B cell (primary cell): ENCODE data around the gene MAD2L2.

Experiments used
- EZH2 ChIP-seq: IDR thresholded peaks from 2 replicates; pipeline ENCODE4 v1.6.1; 2012; ENCODE audit warnings: borderline replicate concordance, low read depth, mild to moderate bottlenecking, moderate library complexity, low read length; ENCODE audit not compliant: insufficient read depth, poor library complexity, severe bottlenecking
- TF ChIP-seq, protein P1 (sequence below): fragments of 200-600 bp; IDR thresholded peaks from one replicate; pipeline ENCODE4 v1.8.0; 2022; ENCODE audit warnings: antibody characterized with exemption, mild to moderate bottlenecking

DNA sequence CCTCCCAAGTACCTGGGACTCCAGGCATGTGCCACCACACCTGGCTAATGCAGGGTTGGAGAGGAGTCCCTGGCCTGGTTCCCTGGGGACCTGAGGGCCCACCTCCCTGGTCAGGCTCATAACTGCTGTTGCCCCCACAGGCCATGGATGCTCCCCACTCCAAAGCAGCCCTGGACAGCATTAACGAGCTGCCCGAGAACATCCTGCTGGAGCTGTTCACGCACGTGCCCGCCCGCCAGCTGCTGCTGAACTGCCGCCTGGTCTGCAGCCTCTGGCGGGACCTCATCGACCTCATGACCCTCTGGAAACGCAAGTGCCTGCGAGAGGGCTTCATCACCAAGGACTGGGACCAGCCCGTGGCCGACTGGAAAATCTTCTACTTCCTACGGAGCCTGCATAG, 12.4 kb downstream of the MAD2L2 start:
- no peak for TF ChIP-seq EZH2
- TF ChIP-seq, protein P1, sequence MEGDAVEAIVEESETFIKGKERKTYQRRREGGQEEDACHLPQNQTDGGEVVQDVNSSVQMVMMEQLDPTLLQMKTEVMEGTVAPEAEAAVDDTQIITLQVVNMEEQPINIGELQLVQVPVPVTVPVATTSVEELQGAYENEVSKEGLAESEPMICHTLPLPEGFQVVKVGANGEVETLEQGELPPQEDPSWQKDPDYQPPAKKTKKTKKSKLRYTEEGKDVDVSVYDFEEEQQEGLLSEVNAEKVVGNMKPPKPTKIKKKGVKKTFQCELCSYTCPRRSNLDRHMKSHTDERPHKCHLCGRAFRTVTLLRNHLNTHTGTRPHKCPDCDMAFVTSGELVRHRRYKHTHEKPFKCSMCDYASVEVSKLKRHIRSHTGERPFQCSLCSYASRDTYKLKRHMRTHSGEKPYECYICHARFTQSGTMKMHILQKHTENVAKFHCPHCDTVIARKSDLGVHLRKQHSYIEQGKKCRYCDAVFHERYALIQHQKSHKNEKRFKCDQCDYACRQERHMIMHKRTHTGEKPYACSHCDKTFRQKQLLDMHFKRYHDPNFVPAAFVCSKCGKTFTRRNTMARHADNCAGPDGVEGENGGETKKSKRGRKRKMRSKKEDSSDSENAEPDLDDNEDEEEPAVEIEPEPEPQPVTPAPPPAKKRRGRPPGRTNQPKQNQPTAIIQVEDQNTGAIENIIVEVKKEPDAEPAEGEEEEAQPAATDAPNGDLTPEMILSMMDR = no peak
